SK-N-MC (cell line): ENCODE results near the gene ZFTA.
"Not testable (repeated sequence)": the region's sequence is repeated elsewhere in the genome, so short reads cannot be mapped to it uniquely, and the experiment has no call there.

Experiments used
- DNase-seq: peaks from one replicate; pipeline ENCODE4 v3.0.0-alpha.2; 2011; ENCODE audit warnings: low read depth, low spot score
- H3K27ac ChIP-seq: fragments of 200-600 bp; sonication (generic); 2 replicates; pipeline ENCODE4 v1.5.1; 2016; ENCODE audit warnings: mixed run types
- H3K36me3 ChIP-seq: fragments of 200-600 bp; sonication (generic); 2 replicates; pipeline ENCODE4 v1.6.1; 2017; ENCODE audit warnings: antibody characterized with exemption, low read length, mixed read lengths; ENCODE audit not compliant: insufficient read depth
- H3K4me3 ChIP-seq: fragments of 200-600 bp; sonication (generic); 2 replicates; pipeline ENCODE4 v1.5.1; 2016
- H3K9ac ChIP-seq: fragments of 200-600 bp; sonication (generic); 2 replicates; pipeline ENCODE4 v1.8.0; 2017; ENCODE audit warnings: mixed run types, mixed read lengths; ENCODE audit not compliant: insufficient read length
- H3K9me3 ChIP-seq: fragments of 200-600 bp; sonication (generic); 2 replicates; pipeline ENCODE4 v1.6.1; 2017; ENCODE audit warnings: low read depth, mild to moderate bottlenecking, antibody characterized with exemption, low read length, moderate library complexity, mixed read lengths
- EZH2 ChIP-seq: fragments of 200-600 bp; sonication (generic); IDR thresholded peaks from one replicate; pipeline ENCODE4 v1.6.1; 2017; ENCODE audit warnings: antibody characterized with exemption
- FOXP2 ChIP-seq: optimal IDR thresholded peaks from 2 replicates; pipeline ENCODE3; 2011; ENCODE audit warnings: mild to moderate bottlenecking, moderate library complexity; ENCODE audit not compliant: insufficient read depth; ENCODE audit errors: extremely low read length, control extremely low read depth
- POLR2AphosphoS5 ChIP-seq: IDR thresholded peaks from 2 replicates; pipeline ENCODE4 v1.6.1; 2012; ENCODE audit warnings: mild to moderate bottlenecking, low read depth, low read length, borderline replicate concordance

The ZFTA gene

GRCh38 chr11:63768237-63769041 lies at the start of gene ZFTA:
TSS of gene ZFTA (minus strand) at chr11:63768775. CDS start at chr11:63768622, 153 bp downstream.
- H3K4me3 ChIP-seq, result peak within 1 kb of the TSS; percentile 87
- TF ChIP-seq POLR2AphosphoS5 (no peak), EZH2 (no peak), FOXP2 (no peak)
- peak within 1 kb of the TSS; percentile 75 for H3K9ac ChIP-seq
- H3K9me3 ChIP-seq, result no peaks in the 10 kb centered on the region
- no peak for DNase-seq
- peaks cover 7% of the 10 kb centered on the region; the same call in 1 of the 2 replicates for H3K36me3 ChIP-seq
- peak within 1 kb of the TSS; percentile 76; the same call in 1 of the 2 replicates for H3K27ac ChIP-seq

- TF ChIP-seq POLR2AphosphoS5 (no peak), EZH2 (no peak), FOXP2 (no peak)
- DNase-seq, result no peak
- peaks cover 71% of the 10 kb centered on the region for H3K36me3 ChIP-seq
- H3K9ac ChIP-seq, result no peak overlapping the region
- no peak overlapping the region for H3K27ac ChIP-seq
- H3K9me3 ChIP-seq, result no peaks in the 10 kb centered on the region
- H3K4me3 ChIP-seq, result no peak overlapping the region
Measured at GRCh38 chr11:63817758-63818498, 49.4 kb upstream of the ZFTA start.

DNA sequence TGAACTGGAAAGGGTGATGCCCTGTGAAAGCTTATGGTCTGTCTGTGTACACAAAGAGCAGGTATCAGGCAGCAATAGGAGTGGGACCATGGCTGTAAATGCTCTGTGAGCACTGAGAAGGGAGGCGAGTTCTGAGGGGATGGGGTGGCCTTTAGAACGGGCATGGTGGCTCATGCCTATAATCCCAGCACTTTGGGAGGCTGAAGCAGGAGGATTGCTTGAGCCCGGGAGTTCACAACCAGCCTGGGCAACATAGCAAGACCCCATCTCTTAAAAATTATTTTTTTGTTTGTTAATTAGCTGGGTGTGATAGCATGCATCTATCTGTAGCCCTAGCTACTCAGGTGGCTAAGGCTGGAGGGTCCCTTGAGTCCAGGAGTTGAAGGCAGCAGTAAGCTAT lies 48.2 kb upstream of the ZFTA start:
- no peak for TF ChIP-seq POLR2AphosphoS5
- TF ChIP-seq EZH2, result no peak
- TF ChIP-seq FOXP2, result no peak
- Histone ChIP-seq H3K9ac (no peak overlapping the region), H3K36me3 (peaks cover 59% of the 10 kb centered on the region)

GRCh38 chr11:63816166-63816565 lies 47.6 kb upstream of the ZFTA start:
- DNase-seq, result no peak
- Histone ChIP-seq H3K9me3 (no peaks in the 10 kb centered on the region), H3K9ac (no peak overlapping the region), H3K4me3 (no peak overlapping the region), H3K27ac (no peak overlapping the region), H3K36me3 (peaks cover 54% of the 10 kb centered on the region)
- TF ChIP-seq FOXP2 (no peak), POLR2AphosphoS5 (no peak)

More for the DNA sequence above, 48.2 kb upstream of the ZFTA start:
- Histone ChIP-seq H3K9me3 (no peaks in the 10 kb centered on the region), H3K4me3 (no peak overlapping the region), H3K27ac (no peak overlapping the region)
- DNase-seq, result no peak

GRCh38 chr11:63814383-63814736 lies 45.8 kb upstream of the ZFTA start:
- H3K4me3 ChIP-seq, result peak overlapping the region; percentile 94
- peaks cover 37% of the 10 kb centered on the region for H3K36me3 ChIP-seq
- no peak overlapping the region for H3K27ac ChIP-seq
- peak overlapping the region; percentile 84 for H3K9ac ChIP-seq
- no peaks in the 10 kb centered on the region for H3K9me3 ChIP-seq
- DNase-seq, result no peak
- TF ChIP-seq POLR2AphosphoS5 (no peak), EZH2 (no peak), FOXP2 (no peak)

DNA sequence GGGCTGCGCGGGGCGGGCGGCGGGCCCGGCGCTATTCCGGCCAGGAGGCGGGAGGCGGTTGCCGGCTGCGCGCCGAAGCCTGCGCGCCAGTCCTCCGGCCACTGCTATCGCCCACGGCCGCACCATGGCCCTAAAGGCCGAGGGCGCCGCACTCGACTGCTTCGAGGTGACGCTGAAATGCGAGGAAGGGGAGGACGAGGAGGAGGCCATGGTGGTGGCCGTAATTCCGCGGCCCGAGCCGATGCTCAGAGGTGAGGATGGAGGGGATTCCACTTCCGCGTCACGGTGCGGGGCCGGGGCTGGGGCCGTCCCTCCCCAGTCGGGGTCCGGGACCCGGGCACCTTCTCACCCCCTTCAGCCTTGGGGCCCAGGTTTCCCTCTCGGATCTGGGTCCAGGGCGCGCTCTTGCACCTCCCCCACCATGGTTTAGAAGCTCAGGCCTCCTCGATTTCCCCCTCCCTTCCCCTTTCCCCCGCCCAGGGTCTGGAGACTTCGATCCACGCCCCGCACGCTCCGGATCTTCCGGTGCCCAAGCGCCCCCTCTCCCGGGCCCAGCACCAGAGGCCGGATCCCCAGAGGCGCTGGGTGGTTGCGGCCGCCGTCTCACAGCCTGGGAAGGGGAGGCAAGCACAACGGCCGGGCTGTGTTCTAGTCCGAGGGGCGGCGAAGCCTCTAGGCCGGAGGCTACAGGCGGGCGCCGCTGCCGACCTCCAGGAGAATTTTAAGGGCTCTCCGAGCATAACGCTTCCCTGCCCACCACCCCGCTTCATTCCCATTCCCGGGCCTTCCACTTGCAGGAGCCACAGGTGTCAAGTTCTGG lies 45.2 kb upstream of the ZFTA start:
- Histone ChIP-seq H3K4me3 (peak overlapping the region; percentile 94), H3K27ac (no peak overlapping the region), H3K36me3 (peaks cover 33% of the 10 kb centered on the region), H3K9ac (peak overlapping the region; percentile 84), H3K9me3 (no peaks in the 10 kb centered on the region)
- DNase-seq, result no peak
- TF ChIP-seq FOXP2, result no peak
- TF ChIP-seq EZH2, result no peak
- TF ChIP-seq POLR2AphosphoS5, result no peak; the same call in 1 of the 2 replicates

GRCh38 chr11:63813035-63813562 lies 44.5 kb upstream of the ZFTA start, which contains the start of gene SPINDOC:
TSS of gene SPINDOC (plus strand) at chr11:63813456. CDS start at chr11:63813687, 231 bp downstream.
- no peak for DNase-seq
- H3K9me3 ChIP-seq, result no peaks in the 10 kb centered on the region
- no peak within 1 kb of the TSS for H3K27ac ChIP-seq
- no peak for TF ChIP-seq FOXP2
- TF ChIP-seq EZH2, result no peak
- peak; percentile 43 for TF ChIP-seq POLR2AphosphoS5
- peak within 1 kb of the TSS; percentile 84 for H3K9ac ChIP-seq
- peak within 1 kb of the TSS; percentile 94 for H3K4me3 ChIP-seq
- H3K36me3 ChIP-seq, result peaks cover 27% of the 10 kb centered on the region

DNA sequence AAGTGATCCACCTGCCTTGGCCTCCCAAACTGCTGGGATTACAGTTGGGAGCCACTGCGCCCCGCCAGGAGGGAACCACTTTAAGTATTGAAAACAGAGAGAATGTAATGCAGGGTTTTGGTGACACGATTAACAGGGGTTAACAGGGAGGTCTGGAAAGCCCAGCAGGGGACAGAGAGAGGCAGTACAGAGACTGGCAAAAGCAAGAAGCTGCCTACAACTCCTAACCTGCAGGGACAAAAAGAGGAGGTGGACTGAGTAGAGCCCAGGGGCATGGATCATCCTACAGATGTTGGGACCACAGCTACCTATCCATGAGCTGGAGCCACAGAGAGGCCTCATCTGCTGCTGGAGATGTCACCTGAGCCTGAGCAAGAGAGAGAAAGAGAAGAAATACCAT lies 42.9 kb upstream of the ZFTA start:
- no peak overlapping the region for H3K4me3 ChIP-seq
- no peak for TF ChIP-seq POLR2AphosphoS5
- TF ChIP-seq EZH2, result no peak
- TF ChIP-seq FOXP2, result no peak
- DNase-seq, result no peak
- H3K27ac ChIP-seq, result no peak overlapping the region
- peaks cover 15% of the 10 kb centered on the region for H3K36me3 ChIP-seq
- H3K9ac ChIP-seq, result no peak overlapping the region
- no peaks in the 10 kb centered on the region for H3K9me3 ChIP-seq

DNA sequence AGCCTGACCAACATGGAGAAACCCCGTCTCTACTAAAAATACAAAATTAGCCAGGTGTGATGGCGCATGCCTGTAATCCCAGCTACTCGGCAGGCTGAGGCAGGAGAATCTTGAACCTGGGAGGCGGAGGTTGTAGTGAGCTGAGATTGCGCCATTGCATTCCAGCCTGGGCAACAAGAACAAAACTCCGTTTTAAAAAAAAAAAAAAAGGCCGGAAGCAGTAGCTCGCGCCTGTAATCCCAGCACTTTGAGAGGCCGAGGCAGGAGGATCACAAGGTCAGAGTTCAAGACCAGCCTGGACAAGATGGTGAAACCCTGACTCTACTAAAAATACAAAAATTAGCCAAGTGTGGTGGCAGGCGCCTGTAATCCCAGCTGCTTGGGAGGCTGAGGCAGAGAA lies 41.8 kb upstream of the ZFTA start:
- H3K9ac ChIP-seq, H3K27ac ChIP-seq, H3K9me3 ChIP-seq, H3K4me3 ChIP-seq, H3K36me3 ChIP-seq, DNase-seq: not testable (repeated sequence)
